ENCODE measurements around the gene DLK2.

- TF ChIP-seq CTCF (IDR thresholded peaks at IDR 0.05 in 8 of 11, conservative IDR thresholded peaks at IDR 0.05 in 3 of 11): no peak
- TF ChIP-seq POLR2A (IDR thresholded peaks at IDR 0.05): no peak
- peak in 1 of 3 donors; percentile 17 for TF ChIP-seq POLR2AphosphoS5 (IDR thresholded peaks at IDR 0.05)
These were observed 12.4 kb downstream of the DLK2 start for GRCh38 chr6:43442935-43443334.

Data from spleen (tissue), 7 donors.